Measurements from ENCODE around the gene PCSK9.

PCSK9 gene

GRCh38 chr1:55057270-55057955 is 18.1 kb downstream of the PCSK9 start:
- H3K4me3 ChIP-seq (ENCODE audit: low read depth, low read length): no peak overlapping the region
- DNase-seq (ENCODE audit: low read depth, low spot score): no peak
- no peak for TF ChIP-seq CTCF (IDR thresholded peaks at IDR 0.05; ENCODE audit: insufficient read depth, low read length, missing control alignments)
- ChIA-PET POLR2A (no interaction called here), CTCF (interaction anchor here (1.4 kb wide), 1 partner anchor 14 kb away, joined by 6 read pairs; no protein-coding TSS in a partner anchor)

GRCh38 chr1:55057956-55058298 is 18.6 kb downstream of the PCSK9 start:
- no peak for TF ChIP-seq CTCF (IDR thresholded peaks at IDR 0.05; ENCODE audit: insufficient read depth, low read length, missing control alignments)
- no peak overlapping the region for H3K4me3 ChIP-seq (ENCODE audit: low read depth, low read length)
- CTCF ChIA-PET: interaction anchor here (1.4 kb wide), 1 partner anchor 14 kb away, joined by 6 read pairs; no protein-coding TSS in a partner anchor
- POLR2A ChIA-PET: interaction anchor here (0.7 kb wide), 1 partner anchor 9 kb away, joined by 3 read pairs; no protein-coding TSS in a partner anchor
- no peak for DNase-seq (ENCODE audit: low read depth, low spot score)

- CTCF ChIA-PET: interaction anchor here (1.4 to 1.5 kb wide), 3 partner anchors 9 to 37 kb away, joined by 3 to 7 read pairs (median 5); no protein-coding TSS in a partner anchor
- TF ChIP-seq CTCF (IDR thresholded peaks at IDR 0.05; ENCODE audit: insufficient read depth, low read length, missing control alignments): no peak
- H3K4me3 ChIP-seq (ENCODE audit: low read depth, low read length): no peak overlapping the region
- DNase-seq (ENCODE audit: low read depth, low spot score): no peak
- POLR2A ChIA-PET: no interaction called here
These were observed 20.2 kb downstream of the PCSK9 start for GRCh38 chr1:55059302-55060132.

GRCh38 chr1:55060133-55060999 is 21.0 kb downstream of the PCSK9 start:
- TF ChIP-seq CTCF (IDR thresholded peaks at IDR 0.05; ENCODE audit: insufficient read depth, low read length, missing control alignments): no peak
- DNase-seq (ENCODE audit: low read depth, low spot score): no peak
- ChIA-PET CTCF (interaction anchor here (1.2 to 3.2 kb wide), 7 partner anchors 8 to 115 kb away, joined by 3 to 20 read pairs (median 5); no protein-coding TSS in a partner anchor), POLR2A (no interaction called here)
- H3K4me3 ChIP-seq (ENCODE audit: low read depth, low read length): no peak overlapping the region

- no peak overlapping the region for H3K4me3 ChIP-seq (ENCODE audit: low read depth, low read length)
- no peak for TF ChIP-seq CTCF (IDR thresholded peaks at IDR 0.05; ENCODE audit: insufficient read depth, low read length, missing control alignments)
- CTCF ChIA-PET: interaction anchor here (1.2 to 3.2 kb wide), 4 partner anchors 10 to 116 kb away, joined by 3 to 20 read pairs (median 4); no protein-coding TSS in a partner anchor
- DNase-seq (ENCODE audit: low read depth, low spot score): no peak
- POLR2A ChIA-PET: no interaction called here
These were observed 21.8 kb downstream of the PCSK9 start for GRCh38 chr1:55061000-55061705.

Data from AG04449 (cell line).